HCT116 (cell line): ENCODE results near the gene SOBP. TPM values are rescaled to one million over a fixed set of nuclear protein-coding genes. Genes with fewer than 3 reads are reported as not detected.

Source experiments
- ATAC-seq: fragments of 200-7000 bp; cut with Tn5 transposase; 2 replicates; pipeline ENCODE4 v1.9.1; 2020; ENCODE audit warnings: mild to moderate bottlenecking, moderate library complexity
- BruUV-seq: library from RNA; stranded (reverse); fragments of 400-500 nt; replicated peaks from 2 replicates; lab custom pipeline; 2021; lab: Mats Ljungman, UMichigan
- CTCF ChIA-PET: fragments of 300-600 bp; sonication (Branson Sonifier 250); formaldehyde crosslinking; loops from one replicate; lab custom pipeline; 2021; ENCODE audit warnings: antibody characterized with exemption; lab: Charles Lee
- POLR2A ChIA-PET: fragments of 300-600, 350-600 bp; sonication (Branson Sonifier 250); formaldehyde crosslinking; loops from one replicate; lab custom pipeline; 2021; ENCODE audit warnings: antibody characterized with exemption; lab: Charles Lee
- RAD21 ChIA-PET, 2 experiments: fragments of 300-600 bp; sonication (Branson Sonifier 250); formaldehyde crosslinking; loops; one replicate each; lab custom pipeline; 2023; ENCODE audit warnings: low total read pairs in 2 of 2; ENCODE audit not compliant: uncharacterized antibody in 2 of 2, unreplicated experiment in 2 of 2, low non-redundant PET in 1 of 2; lab: Charles Lee
- DNase-seq: peaks from one replicate; pipeline ENCODE4 v3.0.0-alpha.2; 2010; ENCODE audit warnings: low read depth, low spot score
- H2AFZ ChIP-seq: fragments of 200-600 bp; shearing (Covaris generic), sonication (generic); 2 replicates; pipeline ENCODE4 v1.6.1; 2017; ENCODE audit warnings: low read depth, mixed run types, mixed read lengths, antibody characterized with exemption, low read length; ENCODE audit not compliant: poor library complexity, severe bottlenecking
- H3K27ac ChIP-seq: 2 replicates; pipeline ENCODE4 v1.5.1; 2012; ENCODE audit warnings: low read depth, low read length
- H3K27me3 ChIP-seq: fragments of 200-600 bp; sonication (generic); 2 replicates; pipeline ENCODE4 v1.6.1; 2016; ENCODE audit warnings: mixed run types, low read length, mixed read lengths; ENCODE audit not compliant: insufficient read depth
- H3K36me3 ChIP-seq, 2 experiments: fragments of 200-500 bp in 1 of 2; fragments of 200-600 bp in 1 of 2; sonication (Bioruptor generic) in 1 of 2; sonication (generic) in 1 of 2; 2 replicates each; pipeline versions ENCODE4 v1.5.1 to v1.6.1; 2014 to 2016; ENCODE audit warnings: low read length in 2 of 2, inconsistent platforms in 1 of 2, mixed read lengths in 1 of 2, mixed run types in 1 of 2; ENCODE audit not compliant: insufficient read depth in 2 of 2, control insufficient read depth in 1 of 2
- H3K4me1 ChIP-seq, 2 experiments: fragments of 200-600 bp in 1 of 2; sonication (generic) in 1 of 2; 2 replicates each; pipeline versions ENCODE4 v1.5.1 to v1.6.1; 2012 to 2017; ENCODE audit warnings: low read length in 2 of 2, inconsistent platforms in 1 of 2, mild to moderate bottlenecking in 1 of 2, mixed read lengths in 1 of 2, mixed run types in 1 of 2, moderate library complexity in 1 of 2; ENCODE audit not compliant: insufficient read depth in 2 of 2, control insufficient read depth in 1 of 2
- H3K4me2 ChIP-seq: fragments of 200-600 bp; sonication (generic); 2 replicates; pipeline ENCODE4 v1.6.1; 2017; ENCODE audit warnings: mixed run types, low read length, mixed read lengths
- H3K4me3 ChIP-seq, 2 experiments: fragments of 200-600 bp in 1 of 2; sonication (generic) in 1 of 2; replicated peaks in 1 of 2; 2 replicates each; pipeline ENCODE4 v1.5.1; 2011 to 2016; ENCODE audit warnings: low read length in 2 of 2, control low read depth in 1 of 2, low read depth in 1 of 2, mild to moderate bottlenecking in 1 of 2, mixed read lengths in 1 of 2, mixed run types in 1 of 2
- H3K79me2 ChIP-seq: fragments of 200-600 bp; sonication (generic); 2 replicates; pipeline ENCODE4 v1.6.1; 2017; ENCODE audit warnings: mild to moderate bottlenecking, mixed run types, low read length, moderate library complexity, mixed read lengths; ENCODE audit not compliant: insufficient read depth
- H3K9ac ChIP-seq: fragments of 200-600 bp; sonication (generic); 2 replicates; pipeline ENCODE4 v1.6.1; 2016; ENCODE audit warnings: low read length, mixed read lengths
- H3K9me2 ChIP-seq: fragments of 200-600 bp; sonication (generic), shearing (Covaris generic); 2 replicates; pipeline ENCODE4 v1.6.1; 2017; ENCODE audit warnings: mixed run types, mild to moderate bottlenecking, moderate library complexity; ENCODE audit not compliant: insufficient read depth
- H3K9me3 ChIP-seq, 2 experiments: fragments of 200-500 bp in 1 of 2; fragments of 200-600 bp in 1 of 2; sonication (Bioruptor generic) in 1 of 2; sonication (generic) in 1 of 2; 2 replicates each; pipeline ENCODE4 v1.6.1; 2014 to 2017; ENCODE audit warnings: low read length in 2 of 2, mixed read lengths in 2 of 2, inconsistent platforms in 1 of 2, low read depth in 1 of 2, mild to moderate bottlenecking in 1 of 2, mixed run types in 1 of 2, moderate library complexity in 1 of 2; ENCODE audit not compliant: control insufficient read depth in 1 of 2, insufficient read depth in 1 of 2
- H4K20me1 ChIP-seq: fragments of 200-600 bp; sonication (generic), shearing (Covaris generic); 2 replicates; pipeline ENCODE4 v1.6.1; 2017; ENCODE audit warnings: mixed run types, mild to moderate bottlenecking, moderate library complexity; ENCODE audit not compliant: insufficient read depth
- ATF3 ChIP-seq: IDR thresholded peaks from 2 replicates; pipeline ENCODE4 v1.6.1; 2012
- CBX3 ChIP-seq: IDR thresholded peaks from 2 replicates; pipeline ENCODE4 v1.6.1; 2012; ENCODE audit warnings: low read depth
- CEBPB ChIP-seq: IDR thresholded peaks from 2 replicates; pipeline ENCODE4 v1.6.1; 2012; ENCODE audit warnings: low read depth
- CTCF ChIP-seq, 3 experiments: fragments of 200-600 bp in 1 of 3; sonication (generic) in 1 of 3; IDR thresholded peaks in 2 of 3; conservative IDR thresholded peaks in 1 of 3; 2 replicates each; pipeline ENCODE4 v1.5.1; 2012 to 2017; ENCODE audit warnings: low read depth in 2 of 3, low read length in 2 of 3, antibody characterized with exemption in 1 of 3, borderline replicate concordance in 1 of 3, control low read depth in 1 of 3, mild to moderate bottlenecking in 1 of 3, mixed read lengths in 1 of 3, mixed run types in 1 of 3, moderate library complexity in 1 of 3; ENCODE audit not compliant: insufficient read depth in 1 of 3
- EGR1 ChIP-seq: IDR thresholded peaks from 2 replicates; pipeline ENCODE4 v1.6.1; 2012; ENCODE audit warnings: low read depth
- ELF1 ChIP-seq: IDR thresholded peaks from 2 replicates; pipeline ENCODE4 v1.6.1; 2012; ENCODE audit warnings: low read depth, borderline replicate concordance
- EZH2phosphoT487 ChIP-seq: fragments of 200-600 bp; IDR thresholded peaks from 2 replicates; pipeline ENCODE4 v1.6.1; 2018; ENCODE audit warnings: antibody characterized with exemption, borderline replicate concordance
- FOSL1 ChIP-seq: IDR thresholded peaks from 2 replicates; pipeline ENCODE4 v1.6.1; 2012; ENCODE audit warnings: low read depth
- JUND ChIP-seq: IDR thresholded peaks from 2 replicates; pipeline ENCODE4 v1.6.1; 2012
- MAX ChIP-seq: IDR thresholded peaks from 2 replicates; pipeline ENCODE4 v1.6.1; 2012
- POLR2A ChIP-seq: IDR thresholded peaks from 2 replicates; pipeline ENCODE4 v1.7.0; 2011; ENCODE audit warnings: borderline replicate concordance; ENCODE audit not compliant: insufficient read depth, insufficient read length; ENCODE audit errors: extremely low read depth
- POLR2AphosphoS5 ChIP-seq: IDR thresholded peaks from 2 replicates; pipeline ENCODE4 v1.6.1; 2011; ENCODE audit warnings: mild to moderate bottlenecking, low read depth, low read length, moderate library complexity
- RAD21 ChIP-seq: IDR thresholded peaks from 2 replicates; pipeline ENCODE4 v1.6.1; 2012; ENCODE audit warnings: low read depth, mild to moderate bottlenecking
- SP1 ChIP-seq: IDR thresholded peaks from 2 replicates; pipeline ENCODE4 v1.6.1; 2012; ENCODE audit warnings: low read depth
- SRF ChIP-seq: IDR thresholded peaks from 2 replicates; pipeline ENCODE4 v1.6.1; 2012; ENCODE audit warnings: low read depth
- TCF7L2 ChIP-seq: IDR thresholded peaks from 2 replicates; pipeline ENCODE4 v1.7.0; 2011; ENCODE audit warnings: borderline replicate concordance, inconsistent platforms; ENCODE audit not compliant: insufficient read depth, insufficient read length; ENCODE audit errors: extremely low read depth
- ZNF274 ChIP-seq: fragments of 200-500 bp; sonication (Bioruptor generic); IDR thresholded peaks from 2 replicates; pipeline ENCODE4 v1.6.1; 2014; ENCODE audit warnings: mild to moderate bottlenecking, low read depth, low read length, inconsistent platforms
- intact Hi-C: fragments of 100-400 bp; cut with micrococcal nuclease; formaldehyde crosslinking; loops from 2 replicates; pipeline ENCODE4 v1.10.0; 2022
- total RNA-seq: library from RNA; stranded (reverse); gene quantifications from one replicate; pipeline ENCODE4 v1.2.1, GENCODE V29; 2021; ENCODE audit not compliant: unreplicated experiment
- TF ChIP-seq, protein P1 (sequence below): IDR thresholded peaks from 2 replicates; pipeline ENCODE4 v1.6.1; 2012; ENCODE audit warnings: low read depth
- TF ChIP-seq, protein P2 (sequence below): IDR thresholded peaks from 2 replicates; pipeline ENCODE4 v1.6.1; 2011; ENCODE audit warnings: mild to moderate bottlenecking, low read length, moderate library complexity; ENCODE audit not compliant: insufficient replicate concordance; ENCODE audit errors: extremely low read depth

SOBP gene
- total RNA-seq, 1 experiment from 2014 or later = 2.6 TPM

DNA sequence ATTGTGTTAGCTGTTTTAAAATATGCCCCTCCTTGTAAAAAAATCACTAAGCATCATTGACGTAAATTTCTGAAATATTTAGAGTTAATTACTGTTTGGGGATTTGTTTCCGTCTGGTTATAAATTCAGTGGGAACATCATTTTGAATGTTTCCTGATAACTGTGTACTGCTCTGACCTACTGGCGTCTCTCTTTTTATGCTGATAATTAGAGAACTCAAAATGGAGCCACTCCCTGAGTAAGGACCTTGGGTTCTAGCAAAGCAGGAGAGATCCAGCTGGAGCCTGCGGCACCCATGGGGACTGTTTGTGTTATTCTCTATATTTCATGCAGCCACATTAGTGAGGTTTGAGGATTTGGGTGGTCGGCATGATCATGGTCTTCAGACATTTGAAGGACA lies 124.9 kb downstream of the SOBP start:
- Histone ChIP-seq H3K27ac (no peak overlapping the region), H3K36me3 (no peaks in the 10 kb centered on the region), H3K9ac (no peak overlapping the region), H4K20me1 (no peaks in the 10 kb centered on the region), H3K9me3 (no peaks in the 10 kb centered on the region), H3K9me2 (no peaks in the 10 kb centered on the region), H3K4me2 (no peak overlapping the region), H2AFZ (no peak overlapping the region), H3K79me2 (no peaks in the 10 kb centered on the region), H3K27me3 (no peaks in the 10 kb centered on the region), H3K4me1 (no peaks in the 10 kb centered on the region), H3K4me3 (no peak overlapping the region)
- RAD21 ChIA-PET = interaction anchor here in 1 of 2 experiments (0.5 kb wide), 1 partner anchor 859 kb away, joined by 5 read pairs; no protein-coding TSS in a partner anchor
- ATAC-seq (no peak), DNase-seq (no peak)
- TF ChIP-seq CTCF (IDR thresholded peaks at IDR 0.05 in 2 of 3, conservative IDR thresholded peaks at IDR 0.05 in 1 of 3; ENCODE audit: borderline replicate concordance in 1 of 3, insufficient read depth in 1 of 3, low read depth in 2 of 3, low read length in 2 of 3) = no peak
- TF ChIP-seq SRF = no peak
- TF ChIP-seq RAD21 = no peak
- no peak for TF ChIP-seq POLR2AphosphoS5
- no peak for TF ChIP-seq SP1
- no peak for TF ChIP-seq ELF1
- TF ChIP-seq JUND = no peak
- no peak for TF ChIP-seq CEBPB
- TF ChIP-seq ATF3 = no peak
- no peak for TF ChIP-seq MAX
- TF ChIP-seq, protein P1, sequence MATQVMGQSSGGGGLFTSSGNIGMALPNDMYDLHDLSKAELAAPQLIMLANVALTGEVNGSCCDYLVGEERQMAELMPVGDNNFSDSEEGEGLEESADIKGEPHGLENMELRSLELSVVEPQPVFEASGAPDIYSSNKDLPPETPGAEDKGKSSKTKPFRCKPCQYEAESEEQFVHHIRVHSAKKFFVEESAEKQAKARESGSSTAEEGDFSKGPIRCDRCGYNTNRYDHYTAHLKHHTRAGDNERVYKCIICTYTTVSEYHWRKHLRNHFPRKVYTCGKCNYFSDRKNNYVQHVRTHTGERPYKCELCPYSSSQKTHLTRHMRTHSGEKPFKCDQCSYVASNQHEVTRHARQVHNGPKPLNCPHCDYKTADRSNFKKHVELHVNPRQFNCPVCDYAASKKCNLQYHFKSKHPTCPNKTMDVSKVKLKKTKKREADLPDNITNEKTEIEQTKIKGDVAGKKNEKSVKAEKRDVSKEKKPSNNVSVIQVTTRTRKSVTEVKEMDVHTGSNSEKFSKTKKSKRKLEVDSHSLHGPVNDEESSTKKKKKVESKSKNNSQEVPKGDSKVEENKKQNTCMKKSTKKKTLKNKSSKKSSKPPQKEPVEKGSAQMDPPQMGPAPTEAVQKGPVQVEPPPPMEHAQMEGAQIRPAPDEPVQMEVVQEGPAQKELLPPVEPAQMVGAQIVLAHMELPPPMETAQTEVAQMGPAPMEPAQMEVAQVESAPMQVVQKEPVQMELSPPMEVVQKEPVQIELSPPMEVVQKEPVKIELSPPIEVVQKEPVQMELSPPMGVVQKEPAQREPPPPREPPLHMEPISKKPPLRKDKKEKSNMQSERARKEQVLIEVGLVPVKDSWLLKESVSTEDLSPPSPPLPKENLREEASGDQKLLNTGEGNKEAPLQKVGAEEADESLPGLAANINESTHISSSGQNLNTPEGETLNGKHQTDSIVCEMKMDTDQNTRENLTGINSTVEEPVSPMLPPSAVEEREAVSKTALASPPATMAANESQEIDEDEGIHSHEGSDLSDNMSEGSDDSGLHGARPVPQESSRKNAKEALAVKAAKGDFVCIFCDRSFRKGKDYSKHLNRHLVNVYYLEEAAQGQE = no peak
- no peak for TF ChIP-seq TCF7L2
- no peak for TF ChIP-seq ZNF274
- TF ChIP-seq, protein P2, sequence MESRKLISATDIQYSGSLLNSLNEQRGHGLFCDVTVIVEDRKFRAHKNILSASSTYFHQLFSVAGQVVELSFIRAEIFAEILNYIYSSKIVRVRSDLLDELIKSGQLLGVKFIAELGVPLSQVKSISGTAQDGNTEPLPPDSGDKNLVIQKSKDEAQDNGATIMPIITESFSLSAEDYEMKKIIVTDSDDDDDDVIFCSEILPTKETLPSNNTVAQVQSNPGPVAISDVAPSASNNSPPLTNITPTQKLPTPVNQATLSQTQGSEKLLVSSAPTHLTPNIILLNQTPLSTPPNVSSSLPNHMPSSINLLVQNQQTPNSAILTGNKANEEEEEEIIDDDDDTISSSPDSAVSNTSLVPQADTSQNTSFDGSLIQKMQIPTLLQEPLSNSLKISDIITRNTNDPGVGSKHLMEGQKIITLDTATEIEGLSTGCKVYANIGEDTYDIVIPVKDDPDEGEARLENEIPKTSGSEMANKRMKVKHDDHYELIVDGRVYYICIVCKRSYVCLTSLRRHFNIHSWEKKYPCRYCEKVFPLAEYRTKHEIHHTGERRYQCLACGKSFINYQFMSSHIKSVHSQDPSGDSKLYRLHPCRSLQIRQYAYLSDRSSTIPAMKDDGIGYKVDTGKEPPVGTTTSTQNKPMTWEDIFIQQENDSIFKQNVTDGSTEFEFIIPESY = no peak
- no peak for TF ChIP-seq POLR2A
- TF ChIP-seq EZH2phosphoT487 = no peak
- TF ChIP-seq CBX3 = no peak
- no peak for TF ChIP-seq EGR1
- no peak for TF ChIP-seq FOSL1
- no TSS peak for BruUV-seq
- intact Hi-C loops = no loop called here
- POLR2A ChIA-PET = no interaction called here
- CTCF ChIA-PET = no interaction called here
